A549 (cell line): ENCODE results near the gene SND1.

Source experiments
- BHLHE40 ChIP-seq: IDR thresholded peaks from 2 replicates; pipeline ENCODE4 v1.6.1; 2012; ENCODE audit warnings: low read depth, low read length, inconsistent platforms
- CEBPB ChIP-seq, 2 experiments: fragments of >200 bp in 1 of 2; sonication (Bioruptor Twin) in 1 of 2; formaldehyde crosslinking in 1 of 2; IDR thresholded peaks; 2 replicates each; pipeline ENCODE4 v1.6.1; 2012 to 2016
- EP300 ChIP-seq, 2 experiments: fragments of >200 bp; sonication (Bioruptor Twin); formaldehyde crosslinking; IDR thresholded peaks; 2 replicates in 1 of 2; 3 replicates in 1 of 2; pipeline ENCODE4 v1.6.1; 2016 to 2017
- HOXA7 ChIP-seq: fragments of 250-450 bp; sonication (Bioruptor Pico); IDR thresholded peaks from 2 replicates; pipeline ENCODE4 v1.5.0; 2020; ENCODE audit warnings: mild to moderate bottlenecking, moderate library complexity
- POLR2A ChIP-seq: IDR thresholded peaks from 2 replicates; pipeline ENCODE4 v1.6.1; 2012; ENCODE audit warnings: mild to moderate bottlenecking, low read length
- RAD21 ChIP-seq, 2 experiments: fragments of >200 bp in 1 of 2; sonication (Bioruptor Twin) in 1 of 2; formaldehyde crosslinking in 1 of 2; IDR thresholded peaks in 1 of 2; conservative IDR thresholded peaks in 1 of 2; 2 replicates in 1 of 2; 3 replicates in 1 of 2; pipeline ENCODE4 v1.6.1; 2012 to 2018; ENCODE audit warnings: inconsistent platforms in 1 of 2
- RFX5 ChIP-seq: fragments of 450-650 bp; IDR thresholded peaks from 2 replicates; pipeline ENCODE4 v1.7.1; 2014; ENCODE audit warnings: antibody characterized with exemption, mild to moderate bottlenecking, moderate library complexity
- RNF2 ChIP-seq: fragments of 200-600 bp; sonication (generic); IDR thresholded peaks from 2 replicates; pipeline ENCODE4 v1.6.1; 2016; ENCODE audit warnings: low read depth, mild to moderate bottlenecking, antibody characterized with exemption, moderate library complexity, borderline replicate concordance
- TF ChIP-seq, protein P1 (sequence below): fragments of >200 bp; sonication (Bioruptor Twin); formaldehyde crosslinking; IDR thresholded peaks from 3 replicates; pipeline ENCODE4 v1.5.1; 2016
- TF ChIP-seq, protein P2 (sequence below): IDR thresholded peaks from 2 replicates; pipeline ENCODE4 v1.6.1; 2012

DNA sequence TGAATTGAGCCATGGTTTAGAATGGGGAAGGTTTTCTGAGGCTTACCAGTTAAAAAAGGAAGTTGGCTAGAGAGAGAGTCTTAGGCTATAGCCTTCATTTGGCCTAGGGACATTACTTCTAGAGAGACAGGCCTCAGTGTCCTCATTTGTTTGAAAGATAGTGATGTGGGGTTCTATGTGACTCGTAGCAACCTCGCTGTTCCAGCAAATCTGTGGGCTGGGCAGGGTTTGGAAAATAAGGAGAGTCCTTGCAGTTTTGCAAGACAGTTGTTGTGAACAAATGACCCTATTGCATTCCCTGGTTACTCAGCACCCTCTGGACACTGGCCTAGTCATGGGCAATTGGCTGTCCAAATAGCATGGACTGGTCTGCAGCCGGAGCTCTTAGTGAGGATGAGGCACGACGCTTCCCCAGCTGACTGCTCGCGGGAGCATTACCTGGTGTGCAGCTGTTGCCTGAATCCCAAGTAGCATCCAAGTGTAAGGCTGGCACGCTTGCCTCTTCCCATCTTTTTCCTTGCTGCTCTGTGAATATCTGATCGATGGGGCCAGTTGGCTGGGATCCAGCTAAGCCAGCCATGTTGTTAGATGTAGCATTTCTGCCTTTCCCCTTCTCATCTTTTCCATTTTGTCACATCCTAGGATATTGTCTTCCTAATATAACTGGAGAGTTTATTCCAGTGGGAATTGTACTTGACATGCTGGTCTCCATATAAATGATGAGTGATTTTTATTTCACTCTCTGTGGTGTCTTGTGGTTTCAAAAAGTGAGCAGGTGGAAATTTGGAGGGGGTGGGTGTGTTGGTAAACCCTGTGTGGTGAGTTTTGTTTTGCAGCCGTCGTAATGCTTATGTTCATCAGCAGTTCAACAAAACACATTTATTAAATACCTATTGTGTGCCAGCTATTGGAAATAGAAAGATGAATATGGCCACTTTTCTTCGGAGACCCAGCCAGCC lies 99.8 kb downstream of the SND1 start:
- TF ChIP-seq, protein P1, sequence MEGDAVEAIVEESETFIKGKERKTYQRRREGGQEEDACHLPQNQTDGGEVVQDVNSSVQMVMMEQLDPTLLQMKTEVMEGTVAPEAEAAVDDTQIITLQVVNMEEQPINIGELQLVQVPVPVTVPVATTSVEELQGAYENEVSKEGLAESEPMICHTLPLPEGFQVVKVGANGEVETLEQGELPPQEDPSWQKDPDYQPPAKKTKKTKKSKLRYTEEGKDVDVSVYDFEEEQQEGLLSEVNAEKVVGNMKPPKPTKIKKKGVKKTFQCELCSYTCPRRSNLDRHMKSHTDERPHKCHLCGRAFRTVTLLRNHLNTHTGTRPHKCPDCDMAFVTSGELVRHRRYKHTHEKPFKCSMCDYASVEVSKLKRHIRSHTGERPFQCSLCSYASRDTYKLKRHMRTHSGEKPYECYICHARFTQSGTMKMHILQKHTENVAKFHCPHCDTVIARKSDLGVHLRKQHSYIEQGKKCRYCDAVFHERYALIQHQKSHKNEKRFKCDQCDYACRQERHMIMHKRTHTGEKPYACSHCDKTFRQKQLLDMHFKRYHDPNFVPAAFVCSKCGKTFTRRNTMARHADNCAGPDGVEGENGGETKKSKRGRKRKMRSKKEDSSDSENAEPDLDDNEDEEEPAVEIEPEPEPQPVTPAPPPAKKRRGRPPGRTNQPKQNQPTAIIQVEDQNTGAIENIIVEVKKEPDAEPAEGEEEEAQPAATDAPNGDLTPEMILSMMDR: no peak
- TF ChIP-seq RFX5: no peak
- TF ChIP-seq POLR2A: no peak
- no peak for TF ChIP-seq EP300 (IDR thresholded peaks at IDR 0.05)
- TF ChIP-seq HOXA7: no peak
- no peak for TF ChIP-seq RAD21 (conservative IDR thresholded peaks at IDR 0.05 in 1 of 2, IDR thresholded peaks at IDR 0.05 in 1 of 2)
- TF ChIP-seq RNF2: no peak
- TF ChIP-seq BHLHE40: no peak
- TF ChIP-seq, protein P2, sequence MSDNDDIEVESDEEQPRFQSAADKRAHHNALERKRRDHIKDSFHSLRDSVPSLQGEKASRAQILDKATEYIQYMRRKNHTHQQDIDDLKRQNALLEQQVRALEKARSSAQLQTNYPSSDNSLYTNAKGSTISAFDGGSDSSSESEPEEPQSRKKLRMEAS: no peak
- TF ChIP-seq CEBPB (IDR thresholded peaks at IDR 0.05): no peak
